Activated naive CD4-positive, alpha-beta T cell (primary cell): ENCODE results near the gene PSMC5.

ENCODE experiments used
- DNase-seq, 4 experiments: peaks; one replicate each; lab custom pipeline; 2025; lab: John Stamatoyannopoulos, UW

Gene PSMC5

DNA sequence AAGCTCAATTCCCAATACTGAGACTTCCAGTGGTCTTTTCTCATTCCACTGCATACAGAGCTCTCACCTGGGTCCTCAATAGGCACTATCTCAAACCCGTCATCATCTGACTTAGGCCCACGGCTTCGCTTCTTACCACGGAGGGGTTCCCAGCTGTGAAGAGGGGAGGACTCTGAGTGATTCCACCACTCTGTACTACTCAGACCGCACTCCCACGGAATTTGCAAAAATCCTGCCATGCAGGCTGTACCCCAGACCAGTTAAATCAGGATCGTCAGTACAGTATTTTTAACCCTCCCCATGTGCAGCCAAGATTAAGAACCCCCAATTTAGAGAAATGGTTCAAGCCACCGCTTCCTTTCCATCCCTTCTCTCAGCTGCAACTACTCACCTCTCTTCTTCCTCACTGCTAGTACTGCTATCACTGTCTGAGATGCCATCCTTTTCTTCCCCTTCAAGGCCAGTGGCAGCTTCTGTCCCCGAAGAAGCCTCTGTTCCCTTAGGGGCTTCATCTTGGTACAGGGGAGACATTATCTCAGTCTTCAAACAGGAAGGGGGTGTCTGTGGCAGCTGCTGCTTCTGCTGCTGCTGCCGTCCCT lies 6.2 kb upstream of the PSMC5 start:
- no peak for DNase-seq

DNA sequence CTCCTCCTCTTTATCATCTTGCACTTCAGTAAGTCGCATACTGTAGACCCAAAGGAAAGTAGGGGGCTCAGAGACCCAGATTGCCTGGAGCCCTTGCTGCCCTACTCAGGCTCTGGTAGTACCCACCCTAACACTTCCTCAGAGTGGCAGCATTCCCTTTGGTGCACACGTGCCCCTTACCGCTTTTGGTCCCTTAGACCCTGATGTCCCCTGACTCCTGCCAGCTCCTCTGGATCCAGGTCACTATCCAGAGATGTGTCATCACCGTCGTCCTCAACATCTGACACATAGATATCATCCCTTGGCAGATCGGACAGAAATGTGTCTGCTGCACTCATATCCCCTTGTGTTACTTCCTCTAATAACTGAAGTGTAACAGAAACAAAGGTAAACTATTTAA lies 5.4 kb upstream of the PSMC5 start:
- no peak for DNase-seq

DNA sequence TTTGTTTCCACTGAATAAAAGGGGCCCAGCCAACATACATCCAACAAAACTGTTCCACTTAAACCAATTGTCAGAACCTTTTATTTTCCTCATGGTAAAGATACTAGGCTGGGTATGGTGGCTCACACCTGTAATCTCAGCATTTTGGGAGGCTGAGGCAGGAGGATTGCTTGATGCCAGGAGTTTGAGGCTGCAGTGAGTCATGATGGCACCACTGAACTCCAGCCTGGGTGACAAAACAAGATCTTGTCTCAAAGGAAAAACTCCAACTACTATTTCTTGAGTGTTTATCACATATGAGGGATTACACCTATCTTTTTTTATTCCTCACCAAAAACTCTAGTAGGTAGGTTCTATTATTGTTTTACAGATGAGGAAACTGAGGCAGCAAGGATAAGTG lies 4.7 kb upstream of the PSMC5 start:
- DNase-seq, result no peak

- no peak for DNase-seq
These were observed 3.4 kb upstream of the PSMC5 start for GRCh38 chr17:63823659-63824331.

- no peak for DNase-seq
These were observed 2.9 kb upstream of the PSMC5 start for GRCh38 chr17:63824362-63824761.

DNA sequence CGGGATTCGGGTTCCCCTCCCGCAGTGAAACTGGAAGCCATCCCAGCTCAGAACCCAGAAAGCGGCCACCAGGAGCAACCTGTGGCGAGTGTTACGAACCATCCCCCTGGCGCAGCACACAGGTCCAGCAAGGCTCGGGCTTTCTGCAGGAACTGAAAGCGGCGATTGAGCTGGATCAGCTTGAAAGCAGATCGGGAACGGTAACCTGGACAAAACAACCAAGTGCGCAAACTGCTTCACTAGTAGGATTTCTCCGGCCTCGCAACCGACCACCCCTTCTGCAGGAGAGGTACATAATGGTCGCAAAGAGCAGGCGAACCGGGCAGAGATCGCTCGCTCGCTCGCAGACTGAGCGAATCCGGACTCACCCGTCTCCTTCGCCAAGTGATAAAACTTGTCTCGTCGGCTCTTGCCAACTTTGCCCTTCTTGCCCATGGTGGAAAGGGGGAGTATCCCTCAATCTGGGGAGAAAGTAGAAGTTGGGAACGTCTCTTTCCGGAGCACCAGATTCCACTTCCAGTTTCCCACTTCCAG lies 696 bp upstream of the PSMC5 start:
- DNase-seq, result no peak

- no peak for DNase-seq
These were observed 580 bp downstream of the PSMC5 start for GRCh38 chr17:63827801-63828221.

DNA sequence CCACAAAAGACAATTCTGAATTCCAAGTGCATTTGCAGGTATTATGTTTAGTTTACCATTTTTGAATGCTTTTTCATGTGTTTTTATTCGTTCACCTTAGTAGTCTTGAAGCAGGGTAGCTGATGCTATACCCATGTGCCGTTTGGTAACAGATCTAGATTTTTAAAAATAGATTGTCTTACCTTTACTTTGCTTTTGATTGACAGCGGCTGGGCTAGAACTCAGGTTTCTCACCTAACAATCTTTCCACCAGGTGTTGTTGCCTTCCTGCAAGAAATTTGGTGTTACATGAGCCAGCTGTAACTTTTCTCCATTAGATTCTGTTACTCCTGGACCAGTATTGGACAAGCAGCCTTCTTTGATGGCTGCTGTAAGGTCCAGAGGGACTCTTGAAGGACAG lies 1.7 kb downstream of the PSMC5 start:
- no peak for DNase-seq

- DNase-seq, result no peak
These were observed 3.0 kb downstream of the PSMC5 start for GRCh38 chr17:63830278-63830677.

GRCh38 chr17:63830904-63831491 lies 3.8 kb downstream of the PSMC5 start:
- DNase-seq, result no peak

DNA sequence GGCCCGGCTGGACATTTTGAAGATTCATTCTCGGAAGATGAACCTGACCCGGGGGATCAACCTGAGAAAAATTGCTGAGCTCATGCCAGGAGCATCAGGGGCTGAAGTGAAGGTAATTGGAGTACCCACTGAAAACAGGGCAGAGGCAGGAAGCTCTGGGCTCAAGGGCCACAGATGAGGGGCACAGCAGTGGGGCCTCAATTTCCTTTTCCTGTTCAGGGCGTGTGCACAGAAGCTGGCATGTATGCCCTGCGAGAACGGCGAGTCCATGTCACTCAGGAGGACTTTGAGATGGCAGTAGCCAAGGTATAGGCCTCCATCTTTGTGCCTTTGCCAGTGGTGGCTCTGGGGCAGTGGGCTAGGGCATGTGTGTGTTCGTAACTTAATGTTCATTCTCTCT lies 4.3 kb downstream of the PSMC5 start:
- no peak for DNase-seq

GRCh38 chr17:63832014-63832413 lies 4.8 kb downstream of the PSMC5 start:
- DNase-seq, result no peak

GRCh38 chr17:63832455-63832854 lies 5.2 kb downstream of the PSMC5 start:
- DNase-seq, result no peak

- DNase-seq, result no peak
These were observed 6.0 kb downstream of the PSMC5 start for GRCh38 chr17:63833026-63833740.

DNA sequence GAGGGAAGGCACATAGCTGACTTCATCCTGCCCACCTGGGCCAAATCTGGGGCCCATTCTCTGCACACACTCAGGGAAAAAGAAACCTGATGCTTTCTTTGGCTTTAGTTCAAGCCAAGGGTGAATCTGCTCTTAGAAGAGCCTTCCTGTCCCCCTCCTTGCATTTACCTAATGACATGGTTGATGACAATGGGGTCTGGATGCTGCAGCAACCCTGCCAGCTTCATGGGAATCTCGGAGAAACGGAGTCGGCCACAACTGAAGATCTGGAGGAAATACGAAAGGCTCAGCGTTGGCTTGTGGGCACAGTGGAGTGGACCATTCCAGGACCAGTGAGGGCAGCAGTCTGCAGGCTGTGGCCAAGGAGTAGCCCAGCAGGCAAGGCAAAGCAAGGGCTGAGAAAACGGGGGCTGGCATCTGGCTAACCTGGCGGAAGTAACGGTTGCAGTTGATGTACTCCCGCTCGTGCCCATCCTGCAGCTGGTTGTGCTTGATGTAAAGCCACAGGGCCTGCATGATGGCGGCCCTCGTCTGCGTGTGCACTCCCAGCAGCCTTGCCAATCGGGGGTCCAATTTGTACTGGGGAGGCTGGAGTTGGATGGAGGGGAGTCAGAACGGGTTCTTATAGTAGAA lies 6.6 kb downstream of the PSMC5 start:
- DNase-seq, result no peak

GRCh38 chr17:63834431-63835166 lies 7.4 kb downstream of the PSMC5 start:
- peak in 3 of 4 experiments; percentile 14 to 50 (median 23) for DNase-seq

DNA sequence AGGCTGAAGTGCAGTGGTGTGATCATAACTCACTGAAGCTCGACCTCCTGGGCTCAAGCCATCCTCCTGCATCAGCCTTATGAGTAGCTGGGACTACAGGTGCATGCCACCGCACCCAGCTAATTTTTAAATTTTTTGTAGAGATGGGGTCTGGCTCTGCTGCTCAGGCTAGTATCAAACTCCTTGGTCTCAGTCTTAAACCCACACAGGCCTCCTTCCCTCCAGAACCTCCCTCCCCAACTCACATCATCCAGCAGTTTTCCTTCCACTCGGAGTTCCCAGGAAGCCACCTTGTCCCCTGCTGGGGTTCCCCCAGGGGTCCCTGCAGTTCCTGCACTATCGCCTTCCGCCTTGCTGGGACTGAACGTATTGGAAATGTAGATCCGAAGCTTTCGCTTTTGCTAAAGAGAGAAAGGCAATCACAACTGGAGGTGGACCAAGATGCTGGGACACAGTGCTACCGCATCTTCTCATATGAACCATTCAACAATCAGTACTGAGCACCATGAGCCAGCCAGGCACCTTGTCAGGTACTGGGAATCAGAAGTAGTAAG lies 8.0 kb downstream of the PSMC5 start:
- DNase-seq, result no peak

DNA sequence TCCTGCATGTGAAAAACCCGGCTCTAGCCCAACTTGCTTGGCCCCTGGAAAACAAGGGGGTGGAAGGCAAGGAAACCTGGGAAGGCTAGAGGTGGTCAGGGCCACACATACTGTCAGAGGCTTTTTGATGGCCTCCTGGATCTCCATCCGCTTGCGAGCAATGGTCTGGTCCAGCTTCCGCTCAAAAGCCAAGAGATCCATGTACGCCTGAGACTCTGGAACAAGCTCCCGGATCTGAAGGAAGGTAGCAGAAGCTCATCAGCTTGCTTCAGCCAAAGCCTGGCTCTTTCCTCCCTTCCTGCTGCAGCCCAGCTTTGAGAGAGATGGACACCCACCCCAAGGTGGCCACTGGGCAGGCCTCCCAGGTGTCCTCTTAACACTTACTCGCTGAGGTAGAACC lies 9.6 kb downstream of the PSMC5 start:
- no peak for DNase-seq

DNA sequence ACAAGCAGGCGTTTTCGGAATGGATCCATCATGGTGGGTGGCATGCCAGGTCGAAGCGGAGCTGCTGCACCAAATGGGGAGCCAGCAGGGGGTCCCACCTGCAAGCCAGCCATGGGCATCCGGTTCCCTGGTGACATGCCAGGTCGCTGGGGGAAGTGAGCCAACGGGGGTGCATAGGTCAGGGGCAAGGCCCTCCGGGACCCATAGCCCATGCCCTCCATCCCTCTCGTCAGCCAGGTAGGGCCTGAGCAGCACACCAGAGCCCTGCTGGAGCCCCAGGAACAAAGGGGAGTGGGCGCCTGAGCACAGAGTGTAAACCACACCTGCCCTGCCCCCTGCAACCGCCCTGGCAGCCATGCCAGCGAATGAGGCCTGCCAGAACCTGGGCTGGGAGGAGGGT lies 10.2 kb downstream of the PSMC5 start:
- no peak for DNase-seq

DNA sequence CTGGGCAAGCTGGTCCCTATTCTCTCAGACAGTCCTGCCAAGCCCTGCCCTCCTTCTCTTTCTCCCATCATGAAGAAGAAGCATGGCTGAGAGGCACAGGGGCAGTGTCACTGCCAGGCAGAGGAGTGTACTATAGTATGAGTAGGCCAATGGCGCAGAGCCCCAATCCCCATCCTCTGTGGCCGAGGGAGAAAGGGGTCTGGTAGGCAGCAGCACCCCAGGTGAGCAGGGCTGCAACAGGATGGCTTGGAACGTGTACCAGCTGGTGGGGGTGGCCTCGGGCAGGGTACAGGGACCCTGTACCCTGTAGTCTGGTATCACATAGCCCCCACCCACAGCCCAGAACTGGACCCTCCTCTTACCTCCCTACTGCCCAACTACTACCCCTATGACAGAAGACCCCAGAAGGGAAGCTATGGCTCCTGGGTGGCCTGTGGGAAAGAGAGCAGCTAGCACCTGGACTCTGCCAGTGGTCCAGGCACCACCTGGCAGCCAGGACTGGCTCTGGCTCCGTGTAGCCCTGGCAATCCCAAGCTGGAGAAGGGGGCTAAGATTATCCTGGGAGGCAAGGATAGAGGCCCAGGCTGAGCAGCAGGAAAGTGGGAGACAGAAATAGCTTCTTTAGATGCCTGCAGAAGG lies 10.8 kb downstream of the PSMC5 start:
- DNase-seq, result no peak
